Skeletal muscle tissue (tissue), 4 donors: ENCODE measurements around the gene NCF2. TPM values are rescaled to one million over a fixed set of nuclear protein-coding genes. Genes with fewer than 3 reads are reported as not detected.

Source experiments
- H3K27ac ChIP-seq: one replicate; pipeline ENCODE4 v1.7.0; 2013; ENCODE audit warnings: mild to moderate bottlenecking, low read depth, low read length, inconsistent platforms
- H3K27me3 ChIP-seq, 3 donors: one replicate each; pipeline ENCODE4 v1.7.0; 2013; ENCODE audit warnings: low read length in 3 of 3; ENCODE audit not compliant: control insufficient read depth in 3 of 3, insufficient read depth in 3 of 3
- H3K36me3 ChIP-seq, 3 donors: one replicate each; pipeline ENCODE4 v1.7.0; 2013; ENCODE audit warnings: low read length in 3 of 3; ENCODE audit not compliant: control insufficient read depth in 3 of 3, insufficient read depth in 3 of 3
- H3K4me1 ChIP-seq, 3 donors: one replicate each; pipeline ENCODE4 v1.7.0; 2013; ENCODE audit warnings: low read length in 3 of 3, mild to moderate bottlenecking in 3 of 3; ENCODE audit not compliant: control insufficient read depth in 3 of 3, insufficient read depth in 3 of 3
- H3K4me3 ChIP-seq, 3 donors: one replicate each; pipeline ENCODE4 v1.7.0; 2013; ENCODE audit warnings: low read length in 3 of 3
- H3K9ac ChIP-seq, 3 donors: one replicate each; pipeline ENCODE4 v1.7.0; 2013; ENCODE audit warnings: low read length in 3 of 3, mild to moderate bottlenecking in 3 of 3, moderate library complexity in 2 of 3, low read depth in 1 of 3
- H3K9me3 ChIP-seq, 3 donors: one replicate each; pipeline ENCODE4 v1.7.0; 2013; ENCODE audit warnings: low read length in 3 of 3; ENCODE audit not compliant: control insufficient read depth in 3 of 3
- total RNA-seq: library from RNA; depleted of rRNA; stranded (reverse); fragments of >200 nt; gene quantifications from one replicate; pipeline ENCODE4 v1.2.3, GENCODE V29; 2014
- donor health status: Osteomylitis.

Gene NCF2, protein sequence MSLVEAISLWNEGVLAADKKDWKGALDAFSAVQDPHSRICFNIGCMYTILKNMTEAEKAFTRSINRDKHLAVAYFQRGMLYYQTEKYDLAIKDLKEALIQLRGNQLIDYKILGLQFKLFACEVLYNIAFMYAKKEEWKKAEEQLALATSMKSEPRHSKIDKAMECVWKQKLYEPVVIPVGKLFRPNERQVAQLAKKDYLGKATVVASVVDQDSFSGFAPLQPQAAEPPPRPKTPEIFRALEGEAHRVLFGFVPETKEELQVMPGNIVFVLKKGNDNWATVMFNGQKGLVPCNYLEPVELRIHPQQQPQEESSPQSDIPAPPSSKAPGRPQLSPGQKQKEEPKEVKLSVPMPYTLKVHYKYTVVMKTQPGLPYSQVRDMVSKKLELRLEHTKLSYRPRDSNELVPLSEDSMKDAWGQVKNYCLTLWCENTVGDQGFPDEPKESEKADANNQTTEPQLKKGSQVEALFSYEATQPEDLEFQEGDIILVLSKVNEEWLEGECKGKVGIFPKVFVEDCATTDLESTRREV
- 8.9 TPM for total RNA-seq

- peak within 1 kb of the TSS; percentile 54 for H3K27ac ChIP-seq
- peak within 1 kb of the TSS in 1 of 3 donors; percentile 44 for H3K4me3 ChIP-seq
- no peaks in the 10 kb centered on the region for H3K9me3 ChIP-seq
- peaks cover 0 to 6% (median 0%) of the 10 kb centered on the region in 3 donors for H3K4me1 ChIP-seq
- no peak within 1 kb of the TSS for H3K9ac ChIP-seq
- H3K36me3 ChIP-seq: no peaks in the 10 kb centered on the region
- no peaks in the 10 kb centered on the region for H3K27me3 ChIP-seq
These were observed at the start of gene NCF2 for GRCh38 chr1:183590244-183591191. TSS of gene NCF2 (minus strand) at chr1:183590459. CDS start at chr1:183590329, 130 bp downstream.

DNA sequence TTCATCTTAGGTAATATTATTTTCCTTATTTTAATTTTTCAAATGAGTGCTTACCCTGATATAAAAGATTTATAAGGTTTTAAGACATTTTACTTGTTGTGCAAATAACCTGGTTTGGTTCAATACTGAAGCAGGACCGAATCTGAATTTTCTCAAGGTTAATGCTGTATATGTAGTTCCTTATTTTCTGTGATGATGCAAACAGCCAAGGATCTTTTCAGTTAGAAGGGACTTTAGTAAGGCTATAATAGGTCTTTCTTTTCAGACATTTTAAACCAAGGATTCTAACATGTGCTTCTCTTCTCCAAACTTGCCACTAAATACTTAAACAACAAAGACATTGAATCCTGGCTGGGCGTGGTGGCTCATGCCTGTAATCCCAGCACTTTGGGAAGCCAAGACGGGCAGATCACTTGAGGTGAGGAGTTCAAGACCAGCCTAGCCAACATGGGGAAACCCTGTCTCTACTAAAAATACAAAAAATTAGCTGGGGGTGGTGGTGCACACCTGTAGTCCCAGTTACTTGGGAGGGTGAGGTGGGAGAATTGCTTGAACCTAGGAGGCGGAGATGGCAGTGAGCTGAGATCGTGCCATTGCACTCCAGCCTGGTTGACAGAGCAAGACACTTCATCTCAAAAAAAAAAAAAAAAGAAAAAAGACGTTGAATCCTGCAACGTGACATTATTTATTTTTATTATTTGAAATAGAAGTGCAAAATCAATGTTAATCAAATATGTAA is 48.6 kb upstream of the NCF2 start:
- Histone ChIP-seq H3K27me3 (no peaks in the 10 kb centered on the region), H3K36me3 (no peaks in the 10 kb centered on the region), H3K4me3 (no peak overlapping the region), H3K27ac (no peak overlapping the region), H3K9me3 (no peaks in the 10 kb centered on the region), H3K9ac (no peak overlapping the region), H3K4me1 (peaks cover 6 to 14% (median 11%) of the 10 kb centered on the region in 3 donors)

- Histone ChIP-seq H3K36me3 (no peaks in the 10 kb centered on the region), H3K4me3 (no peak overlapping the region), H3K27ac (no peak overlapping the region), H3K9ac (no peak overlapping the region), H3K4me1 (peaks cover 6 to 20% (median 16%) of the 10 kb centered on the region in 3 donors), H3K9me3 (no peaks in the 10 kb centered on the region), H3K27me3 (no peaks in the 10 kb centered on the region)
These were observed 46.5 kb upstream of the NCF2 start for GRCh38 chr1:183636783-183637182.

GRCh38 chr1:183636334-183636682 is 46.0 kb upstream of the NCF2 start:
- H3K36me3 ChIP-seq: no peaks in the 10 kb centered on the region
- peak overlapping the region; percentile 87 to 91 (median 90) for H3K4me3 ChIP-seq
- no peaks in the 10 kb centered on the region for H3K9me3 ChIP-seq
- H3K27ac ChIP-seq: no peak overlapping the region
- peaks cover 6 to 20% (median 16%) of the 10 kb centered on the region in 3 donors for H3K4me1 ChIP-seq
- H3K9ac ChIP-seq: peak overlapping the region in 2 of 3 donors; percentile 24 to 71
- H3K27me3 ChIP-seq: no peaks in the 10 kb centered on the region

GRCh38 chr1:183635606-183636333 is 45.5 kb upstream of the NCF2 start, which contains the start of gene ARPC5:
TSS of gene ARPC5 (minus strand) at chr1:183635783. CDS start at chr1:183635659, 124 bp downstream.
- Histone ChIP-seq H3K36me3 (peaks cover 0 to 2% (median 0%) of the 10 kb centered on the region in 3 donors), H3K27ac (peak within 1 kb of the TSS; percentile 75), H3K4me1 (peaks cover 6 to 21% (median 19%) of the 10 kb centered on the region in 3 donors), H3K9me3 (no peaks in the 10 kb centered on the region), H3K4me3 (peak within 1 kb of the TSS; percentile 87 to 91 (median 90)), H3K9ac (peak within 1 kb of the TSS; percentile 77 to 82 (median 82)), H3K27me3 (no peaks in the 10 kb centered on the region)

- H3K4me1 ChIP-seq: peaks cover 6 to 24% (median 19%) of the 10 kb centered on the region in 3 donors
- H3K4me3 ChIP-seq: peak overlapping the region; percentile 87 to 91 (median 90)
- no peaks in the 10 kb centered on the region for H3K9me3 ChIP-seq
- peak overlapping the region; percentile 75 for H3K27ac ChIP-seq
- H3K9ac ChIP-seq: peak overlapping the region; percentile 77 to 82 (median 82)
- H3K27me3 ChIP-seq: no peaks in the 10 kb centered on the region
- H3K36me3 ChIP-seq: peaks cover 0 to 8% (median 3%) of the 10 kb centered on the region in 3 donors
These were observed 44.9 kb upstream of the NCF2 start for GRCh38 chr1:183635099-183635605.

GRCh38 chr1:183634429-183635065 is 44.3 kb upstream of the NCF2 start:
- Histone ChIP-seq H3K9ac (peak overlapping the region; percentile 77 to 82 (median 82)), H3K27me3 (no peaks in the 10 kb centered on the region), H3K4me1 (peaks cover 6 to 24% (median 19%) of the 10 kb centered on the region in 3 donors), H3K9me3 (no peaks in the 10 kb centered on the region), H3K27ac (peak overlapping the region; percentile 75), H3K4me3 (peak overlapping the region; percentile 87 to 91 (median 90)), H3K36me3 (peaks cover 0 to 14% (median 7%) of the 10 kb centered on the region in 3 donors)

DNA sequence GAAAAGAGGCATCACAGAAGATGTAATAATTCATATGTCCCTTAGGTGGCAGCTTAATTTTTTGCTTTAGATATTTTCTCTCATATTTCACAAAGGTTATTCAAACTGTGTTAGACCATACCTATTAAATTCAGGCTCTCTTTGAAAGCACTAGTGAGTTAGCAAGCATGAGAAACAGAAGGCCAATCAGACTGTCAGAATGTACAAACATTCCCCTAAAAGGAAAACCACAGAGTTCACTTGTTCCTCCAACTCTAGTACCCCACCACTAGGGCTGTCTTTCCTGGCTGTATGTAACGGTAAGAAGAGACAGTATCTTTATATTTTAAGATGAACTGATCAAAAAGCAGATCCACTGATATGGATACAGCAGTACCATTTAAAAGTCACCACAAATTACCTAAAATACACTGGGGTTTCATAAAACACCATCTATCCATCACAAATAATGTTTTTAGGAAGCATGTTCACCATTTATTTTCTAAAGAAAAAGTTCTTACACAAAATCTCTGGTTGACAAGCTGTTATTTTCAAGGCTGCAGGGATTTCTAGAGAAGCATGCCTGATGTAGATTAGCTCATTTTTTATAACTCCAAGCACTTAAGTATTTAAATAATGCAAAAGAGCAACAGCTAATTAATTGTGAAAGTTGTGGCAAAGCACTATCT is 43.6 kb upstream of the NCF2 start:
- peak overlapping the region; percentile 27 to 63 (median 41) for H3K9ac ChIP-seq
- no peaks in the 10 kb centered on the region for H3K9me3 ChIP-seq
- peak overlapping the region; percentile 45 for H3K27ac ChIP-seq
- peaks cover 2 to 21% (median 12%) of the 10 kb centered on the region in 3 donors for H3K36me3 ChIP-seq
- peak overlapping the region; percentile 52 to 90 (median 87) for H3K4me3 ChIP-seq
- H3K4me1 ChIP-seq: peaks cover 6 to 24% (median 19%) of the 10 kb centered on the region in 3 donors
- no peaks in the 10 kb centered on the region for H3K27me3 ChIP-seq
